HepG2 (cell line): Measurements from ENCODE around the gene ALDH3A2. TPM values are rescaled to one million over a fixed set of nuclear protein-coding genes. Genes with fewer than 3 reads are reported as not detected.

Source experiments
- ATAC-seq: fragments of 200-7000 bp; cut with Tn5 transposase; 3 replicates; pipeline ENCODE4 v1.9.1; 2020; ENCODE audit warnings: mild to moderate bottlenecking, moderate library complexity
- BruUV-seq: library from RNA; stranded (reverse); fragments of 400-500 nt; replicated peaks from 2 replicates; lab custom pipeline; 2021; lab: Mats Ljungman, UMichigan
- CTCF ChIA-PET: fragments of 300-600 bp; formaldehyde crosslinking; extraction: SDS; loops from one replicate; lab custom pipeline; 2021; ENCODE audit warnings: low total read pairs, inconsistent platforms, low intra/inter-chr PET ratio; lab: Yijun Ruan, JAX
- POLR2A ChIA-PET: fragments of 350-600 bp; sonication (Branson Sonifier 250); formaldehyde crosslinking; loops from one replicate; lab custom pipeline; 2020; ENCODE audit warnings: antibody characterized with exemption, inconsistent platforms; lab: Yijun Ruan, JAX
- DNase-seq: peaks from one replicate; pipeline ENCODE4 v3.0.0-alpha.2; 2015; ENCODE audit warnings: low spot score
- FAIRE-seq: peaks from 3 replicates; lab custom pipeline; 2011; peaks lifted over from hg19 to GRCh38; lab: Jason Lieb, UNC
- H2AFZ ChIP-seq: one replicate; pipeline ENCODE4 v1.6.1; 2011; ENCODE audit warnings: low read length, inconsistent platforms
- H3K27ac ChIP-seq: fragments of 300-600 bp; 3 replicates; pipeline ENCODE4 v1.8.0; 2011; ENCODE audit warnings: mixed run types, mild to moderate bottlenecking, mixed read lengths, low read length, inconsistent platforms; ENCODE audit not compliant: insufficient read depth; ENCODE audit errors: extremely low read length
- H3K27me3 ChIP-seq, 2 experiments: fragments of 200-600 bp in 1 of 2; 2 replicates in 1 of 2; 3 replicates in 1 of 2; pipeline versions ENCODE4 v1.6.0 to v1.8.0; 2011; ENCODE audit warnings: low read length in 2 of 2, mild to moderate bottlenecking in 2 of 2, moderate library complexity in 2 of 2, inconsistent platforms in 1 of 2; ENCODE audit not compliant: insufficient read depth in 2 of 2, control insufficient read depth in 1 of 2
- H3K36me3 ChIP-seq, 2 experiments: fragments of 200-600 bp in 1 of 2; replicated peaks in 1 of 2; 2 replicates in 1 of 2; 3 replicates in 1 of 2; pipeline versions ENCODE4 v1.5.1 to v1.8.0; 2011; ENCODE audit warnings: low read length in 2 of 2, inconsistent platforms in 1 of 2; ENCODE audit not compliant: insufficient read depth in 2 of 2, control insufficient read depth in 1 of 2
- H3K4me1 ChIP-seq: 2 replicates; pipeline ENCODE4 v1.5.1; 2012; ENCODE audit warnings: low read length, inconsistent platforms; ENCODE audit not compliant: insufficient read depth
- H3K4me2 ChIP-seq: 2 replicates; pipeline ENCODE4 v1.6.0; 2011; ENCODE audit warnings: low read depth, low read length, inconsistent platforms
- H3K4me3 ChIP-seq, 3 experiments: fragments of 200-600 bp in 1 of 3; sonication (generic), shearing (Covaris generic) in 1 of 3; replicated peaks in 1 of 3; 2 replicates each; pipeline ENCODE4 v1.5.1; 2011 to 2016; ENCODE audit warnings: low read length in 3 of 3, inconsistent platforms in 2 of 3, low read depth in 2 of 3, mild to moderate bottlenecking in 2 of 3, control low read depth in 1 of 3, mixed read lengths in 1 of 3; ENCODE audit not compliant: insufficient read depth in 1 of 3
- H3K79me2 ChIP-seq: one replicate; pipeline ENCODE4 v1.6.1; 2011; ENCODE audit warnings: low read length, inconsistent platforms; ENCODE audit not compliant: insufficient read depth
- H3K9ac ChIP-seq: 2 replicates; pipeline ENCODE4 v1.6.0; 2011; ENCODE audit warnings: mild to moderate bottlenecking, low read depth, low read length, inconsistent platforms; ENCODE audit not compliant: insufficient read depth
- H3K9me3 ChIP-seq: 2 replicates; pipeline ENCODE4 v1.5.1; 2012; ENCODE audit warnings: mild to moderate bottlenecking, low read length
- H4K20me1 ChIP-seq: 2 replicates; pipeline ENCODE4 v1.6.0; 2011; ENCODE audit warnings: inconsistent platforms, mild to moderate bottlenecking, low read length, moderate library complexity; ENCODE audit not compliant: insufficient read depth
- CENPX ChIP-seq: sonication (generic); formaldehyde crosslinking; IDR thresholded peaks from 2 replicates; pipeline ENCODE4 v1.9.0; 2021; ENCODE audit warnings: mild to moderate bottlenecking, missing genetic modification reagents, moderate library complexity
- ELK4 ChIP-seq: sonication (generic); formaldehyde crosslinking; IDR thresholded peaks from 2 replicates; pipeline ENCODE4 v1.9.0; 2021; ENCODE audit warnings: missing genetic modification reagents, borderline replicate concordance
- FOSL2 ChIP-seq: sonication (generic); formaldehyde crosslinking; IDR thresholded peaks from 2 replicates; pipeline ENCODE4 v1.4.0; 2020; ENCODE audit warnings: missing genetic modification reagents
- ZNF446 ChIP-seq: sonication (generic); formaldehyde crosslinking; IDR thresholded peaks from 2 replicates; pipeline ENCODE4 v1.5.0; 2020; ENCODE audit warnings: mild to moderate bottlenecking, missing genetic modification reagents
- ZNF780A ChIP-seq: sonication (generic); formaldehyde crosslinking; IDR thresholded peaks from 2 replicates; pipeline ENCODE4 v1.8.0; 2022; ENCODE audit warnings: mild to moderate bottlenecking, missing genetic modification reagents, moderate library complexity
- WGBS: methylation state at CpG from one replicate; pipeline ENCODE4 v1.1.6; 2017; ENCODE audit warnings: low lambda C conversion rate; 5-methylcytosine and 5-hydroxymethylcytosine counted together
- in situ Hi-C: cut with HindIII; loops from 2 replicates; pipeline ENCODE4 v1.10.0; 2017; ENCODE audit warnings: low pct_unique_long_range_greater_than_20kb; ENCODE audit not compliant: extremely low pct_ligation_motif_present
- intact Hi-C: fragments of 100-400 bp; cut with micrococcal nuclease; formaldehyde crosslinking; loops from one replicate; pipeline ENCODE4 v1.10.0; 2022; ENCODE audit not compliant: unreplicated experiment
- polyA plus RNA-seq, 8 experiments: library from polyadenylated mRNA; depleted of rRNA in 3 of 8; stranded (reverse) in 7 of 8; unstranded in 1 of 8; fragments of >200 nt; fragmentation: Illumina TruSeq in 4 of 8; extraction: Trizol in 4 of 8; gene quantifications; 2 replicates each; pipeline versions ENCODE4 v1.2.1 to v1.2.3, GENCODE V29; 2011 to 2016; ENCODE audit warnings: low read depth in 4 of 8, missing spikeins in 1 of 8, mixed read lengths in 1 of 8; ENCODE audit not compliant: insufficient read depth in 1 of 8
- total RNA-seq, 5 experiments: library from RNA; depleted of rRNA; stranded (reverse); fragments of >200 nt; fragmentation: Illumina TruSeq; extraction: Trizol; gene quantifications; 2 replicates each; pipeline ENCODE4 v1.2.3, GENCODE V29; 2016; ENCODE audit warnings: low read depth in 1 of 5
- TF ChIP-seq, protein P1 (sequence below): sonication (generic); formaldehyde crosslinking; IDR thresholded peaks from 2 replicates; pipeline ENCODE4 v1.5.1; 2020; ENCODE audit warnings: mild to moderate bottlenecking, missing genetic modification reagents
- TF ChIP-seq, protein P2 (sequence below): sonication (generic); formaldehyde crosslinking; IDR thresholded peaks from 2 replicates; pipeline ENCODE4 v1.5.1; 2020; ENCODE audit warnings: mild to moderate bottlenecking, missing genetic modification reagents, moderate library complexity
- TF ChIP-seq, protein P3 (sequence below): sonication (generic); formaldehyde crosslinking; IDR thresholded peaks from 2 replicates; pipeline ENCODE4 v1.8.1; 2023; ENCODE audit warnings: mild to moderate bottlenecking, missing genetic modification reagents, borderline replicate concordance
- TF ChIP-seq, protein P4 (sequence below): sonication (generic); formaldehyde crosslinking; IDR thresholded peaks from 2 replicates; pipeline ENCODE4 v1.5.0; 2020; ENCODE audit warnings: mild to moderate bottlenecking, missing genetic modification reagents, borderline replicate concordance

ALDH3A2 gene
- total and polyA plus RNA-seq, 2 of the 13 experiments (the other 11 are each of a cell fraction or from before 2014, with no cell fraction given): 80.8 to 180 TPM

- H3K36me3 ChIP-seq: no peaks in the 10 kb centered on the region
- in situ Hi-C loops (no loop called here), intact Hi-C loops (no loop called here)
- TF ChIP-seq, protein P1, sequence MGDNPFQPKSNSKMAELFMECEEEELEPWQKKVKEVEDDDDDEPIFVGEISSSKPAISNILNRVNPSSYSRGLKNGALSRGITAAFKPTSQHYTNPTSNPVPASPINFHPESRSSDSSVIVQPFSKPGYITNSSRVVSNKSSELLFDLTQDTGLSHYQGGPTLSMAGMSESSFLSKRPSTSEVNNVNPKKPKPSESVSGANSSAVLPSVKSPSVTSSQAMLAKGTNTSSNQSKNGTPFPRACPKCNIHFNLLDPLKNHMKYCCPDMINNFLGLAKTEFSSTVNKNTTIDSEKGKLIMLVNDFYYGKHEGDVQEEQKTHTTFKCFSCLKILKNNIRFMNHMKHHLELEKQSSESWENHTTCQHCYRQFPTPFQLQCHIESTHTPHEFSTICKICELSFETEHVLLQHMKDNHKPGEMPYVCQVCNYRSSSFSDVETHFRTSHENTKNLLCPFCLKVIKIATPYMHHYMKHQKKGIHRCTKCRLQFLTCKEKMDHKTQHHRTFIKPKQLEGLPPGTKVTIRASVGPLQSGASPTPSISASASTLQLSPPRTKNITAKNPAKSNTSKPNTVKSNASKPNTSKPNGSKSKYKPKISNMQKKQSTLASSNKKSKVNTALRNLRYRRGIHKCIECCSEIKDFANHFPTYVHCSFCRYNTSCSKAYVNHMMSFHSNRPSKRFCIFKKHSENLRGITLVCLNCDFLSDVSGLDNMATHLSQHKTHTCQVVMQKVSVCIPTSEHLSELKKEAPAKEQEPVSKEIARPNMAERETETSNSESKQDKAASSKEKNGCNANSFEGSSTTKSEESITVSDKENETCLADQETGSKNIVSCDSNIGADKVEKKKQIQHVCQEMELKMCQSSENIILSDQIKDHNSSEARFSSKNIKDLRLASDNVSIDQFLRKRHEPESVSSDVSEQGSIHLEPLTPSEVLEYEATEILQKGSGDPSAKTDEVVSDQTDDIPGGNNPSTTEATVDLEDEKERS (CRISPR knock-in tag): no peak
- TF ChIP-seq ZNF780A: no peak
- no peak for TF ChIP-seq CENPX (CRISPR knock-in tag)
- no peak for TF ChIP-seq ELK4
- TF ChIP-seq, protein P2, sequence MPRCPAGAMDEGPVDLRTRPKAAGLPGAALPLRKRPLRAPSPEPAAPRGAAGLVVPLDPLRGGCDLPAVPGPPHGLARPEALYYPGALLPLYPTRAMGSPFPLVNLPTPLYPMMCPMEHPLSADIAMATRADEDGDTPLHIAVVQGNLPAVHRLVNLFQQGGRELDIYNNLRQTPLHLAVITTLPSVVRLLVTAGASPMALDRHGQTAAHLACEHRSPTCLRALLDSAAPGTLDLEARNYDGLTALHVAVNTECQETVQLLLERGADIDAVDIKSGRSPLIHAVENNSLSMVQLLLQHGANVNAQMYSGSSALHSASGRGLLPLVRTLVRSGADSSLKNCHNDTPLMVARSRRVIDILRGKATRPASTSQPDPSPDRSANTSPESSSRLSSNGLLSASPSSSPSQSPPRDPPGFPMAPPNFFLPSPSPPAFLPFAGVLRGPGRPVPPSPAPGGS (CRISPR knock-in tag): no peak
- TF ChIP-seq ZNF446: no peak
- no peak for TF ChIP-seq FOSL2 (CRISPR knock-in tag)
- TF ChIP-seq, protein P3, sequence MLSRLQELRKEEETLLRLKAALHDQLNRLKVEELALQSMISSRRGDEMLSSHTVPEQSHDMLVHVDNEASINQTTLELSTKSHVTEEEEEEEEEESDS (CRISPR knock-in tag): no peak
- TF ChIP-seq, protein P4, sequence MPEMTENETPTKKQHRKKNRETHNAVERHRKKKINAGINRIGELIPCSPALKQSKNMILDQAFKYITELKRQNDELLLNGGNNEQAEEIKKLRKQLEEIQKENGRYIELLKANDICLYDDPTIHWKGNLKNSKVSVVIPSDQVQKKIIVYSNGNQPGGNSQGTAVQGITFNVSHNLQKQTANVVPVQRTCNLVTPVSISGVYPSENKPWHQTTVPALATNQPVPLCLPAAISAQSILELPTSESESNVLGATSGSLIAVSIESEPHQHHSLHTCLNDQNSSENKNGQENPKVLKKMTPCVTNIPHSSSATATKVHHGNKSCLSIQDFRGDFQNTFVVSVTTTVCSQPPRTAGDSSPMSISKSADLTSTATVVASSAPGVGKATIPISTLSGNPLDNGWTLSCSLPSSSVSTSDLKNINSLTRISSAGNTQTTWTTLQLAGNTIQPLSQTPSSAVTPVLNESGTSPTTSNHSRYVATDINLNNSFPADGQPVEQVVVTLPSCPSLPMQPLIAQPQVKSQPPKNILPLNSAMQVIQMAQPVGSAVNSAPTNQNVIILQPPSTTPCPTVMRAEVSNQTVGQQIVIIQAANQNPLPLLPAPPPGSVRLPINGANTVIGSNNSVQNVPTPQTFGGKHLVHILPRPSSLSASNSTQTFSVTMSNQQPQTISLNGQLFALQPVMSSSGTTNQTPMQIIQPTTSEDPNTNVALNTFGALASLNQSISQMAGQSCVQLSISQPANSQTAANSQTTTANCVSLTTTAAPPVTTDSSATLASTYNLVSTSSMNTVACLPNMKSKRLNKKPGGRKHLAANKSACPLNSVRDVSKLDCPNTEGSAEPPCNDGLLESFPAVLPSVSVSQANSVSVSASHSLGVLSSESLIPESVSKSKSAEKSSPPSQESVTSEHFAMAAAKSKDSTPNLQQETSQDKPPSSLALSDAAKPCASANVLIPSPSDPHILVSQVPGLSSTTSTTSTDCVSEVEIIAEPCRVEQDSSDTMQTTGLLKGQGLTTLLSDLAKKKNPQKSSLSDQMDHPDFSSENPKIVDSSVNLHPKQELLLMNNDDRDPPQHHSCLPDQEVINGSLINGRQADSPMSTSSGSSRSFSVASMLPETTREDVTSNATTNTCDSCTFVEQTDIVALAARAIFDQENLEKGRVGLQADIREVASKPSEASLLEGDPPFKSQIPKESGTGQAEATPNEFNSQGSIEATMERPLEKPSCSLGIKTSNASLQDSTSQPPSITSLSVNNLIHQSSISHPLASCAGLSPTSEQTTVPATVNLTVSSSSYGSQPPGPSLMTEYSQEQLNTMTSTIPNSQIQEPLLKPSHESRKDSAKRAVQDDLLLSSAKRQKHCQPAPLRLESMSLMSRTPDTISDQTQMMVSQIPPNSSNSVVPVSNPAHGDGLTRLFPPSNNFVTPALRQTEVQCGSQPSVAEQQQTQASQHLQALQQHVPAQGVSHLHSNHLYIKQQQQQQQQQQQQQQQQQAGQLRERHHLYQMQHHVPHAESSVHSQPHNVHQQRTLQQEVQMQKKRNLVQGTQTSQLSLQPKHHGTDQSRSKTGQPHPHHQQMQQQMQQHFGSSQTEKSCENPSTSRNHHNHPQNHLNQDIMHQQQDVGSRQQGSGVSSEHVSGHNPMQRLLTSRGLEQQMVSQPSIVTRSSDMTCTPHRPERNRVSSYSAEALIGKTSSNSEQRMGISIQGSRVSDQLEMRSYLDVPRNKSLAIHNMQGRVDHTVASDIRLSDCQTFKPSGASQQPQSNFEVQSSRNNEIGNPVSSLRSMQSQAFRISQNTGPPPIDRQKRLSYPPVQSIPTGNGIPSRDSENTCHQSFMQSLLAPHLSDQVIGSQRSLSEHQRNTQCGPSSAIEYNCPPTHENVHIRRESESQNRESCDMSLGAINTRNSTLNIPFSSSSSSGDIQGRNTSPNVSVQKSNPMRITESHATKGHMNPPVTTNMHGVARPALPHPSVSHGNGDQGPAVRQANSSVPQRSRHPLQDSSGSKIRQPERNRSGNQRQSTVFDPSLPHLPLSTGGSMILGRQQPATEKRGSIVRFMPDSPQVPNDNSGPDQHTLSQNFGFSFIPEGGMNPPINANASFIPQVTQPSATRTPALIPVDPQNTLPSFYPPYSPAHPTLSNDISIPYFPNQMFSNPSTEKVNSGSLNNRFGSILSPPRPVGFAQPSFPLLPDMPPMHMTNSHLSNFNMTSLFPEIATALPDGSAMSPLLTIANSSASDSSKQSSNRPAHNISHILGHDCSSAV (CRISPR knock-in tag): no peak
- no peak overlapping the region for H3K9ac ChIP-seq
- POLR2A ChIA-PET: interaction anchor here (1.4 kb wide), 1 partner anchor 35 kb away, joined by 3 read pairs; the partner anchor contains the start of gene ALDH3A2
- no TSS peak for BruUV-seq
- H3K4me3 ChIP-seq: no peak overlapping the region
- H3K4me2 ChIP-seq: no peak overlapping the region
- 96% methylated on average over 9 of the region's 10 CpGs for WGBS
- H3K27ac ChIP-seq: no peak overlapping the region
- no peak overlapping the region for H2AFZ ChIP-seq
- H3K4me1 ChIP-seq: no peaks in the 10 kb centered on the region
- no peak for ATAC-seq
- H3K9me3 ChIP-seq: peaks cover 13% of the 10 kb centered on the region
- no peak for FAIRE-seq
- H3K27me3 ChIP-seq: no peaks in the 10 kb centered on the region
- H4K20me1 ChIP-seq: no peaks in the 10 kb centered on the region
- CTCF ChIA-PET: no interaction called here
- no peak for DNase-seq
- H3K79me2 ChIP-seq: no peaks in the 10 kb centered on the region
Observed at GRCh38 chr17:19613979-19614378, 34.6 kb upstream of the ALDH3A2 start.
